ENCODE data around the gene ANKHD1. TPM values are rescaled to one million over a fixed set of nuclear protein-coding genes. Genes with fewer than 3 reads are reported as not detected.

The ANKHD1 gene
- 60.6 TPM for total RNA-seq

DNA sequence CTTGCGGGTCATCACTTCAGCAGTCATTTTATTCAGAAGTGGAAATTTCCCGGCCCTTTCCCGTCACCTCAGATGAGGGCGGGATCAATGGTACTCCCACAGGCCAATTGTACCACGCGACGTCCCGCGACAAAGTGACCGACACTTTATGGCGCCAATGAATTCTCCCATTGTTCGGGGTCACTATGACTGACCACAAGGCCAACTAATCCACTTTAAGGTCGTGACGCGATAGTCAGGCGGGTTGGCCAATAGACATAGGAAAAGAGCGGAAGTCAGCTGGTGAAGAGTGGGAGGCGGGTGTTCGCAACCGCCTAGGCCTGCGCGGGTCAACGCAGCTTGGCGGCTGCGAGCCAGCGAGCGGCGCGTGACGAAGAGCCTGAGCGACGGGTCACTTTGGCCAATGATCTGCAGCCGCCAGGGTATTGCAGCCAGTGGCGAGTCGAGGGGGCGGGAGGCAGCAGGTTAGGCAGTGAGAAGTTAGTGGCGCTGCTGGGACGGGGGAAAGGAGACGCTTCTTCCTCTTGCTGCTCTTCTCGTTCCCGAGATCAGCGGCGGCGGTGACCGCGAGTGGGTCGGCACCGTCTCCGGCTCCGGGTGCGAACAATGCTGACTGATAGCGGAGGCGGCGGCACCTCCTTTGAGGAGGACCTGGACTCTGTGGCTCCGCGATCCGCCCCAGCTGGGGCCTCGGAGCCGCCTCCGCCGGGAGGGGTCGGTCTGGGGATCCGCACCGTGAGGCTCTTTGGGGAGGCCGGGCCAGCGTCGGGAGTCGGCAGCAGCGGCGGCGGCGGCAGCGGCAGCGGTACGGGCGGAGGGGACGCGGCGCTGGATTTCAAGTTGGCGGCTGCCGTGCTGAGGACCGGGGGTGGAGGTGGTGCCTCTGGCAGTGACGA, at the start of gene ANKHD1:
ANKHD1 (plus strand) TSS at position 472 of the 896 bp plus-strand sequence; CDS start at position 607, 135 bp downstream.
- ATAC-seq, result peak; percentile 82
- DNase-seq (ENCODE audit: low spot score), result peak; percentile 99

- no peak for DNase-seq (ENCODE audit: low spot score)
- ATAC-seq, result no peak
Observed at GRCh38 chr5:140355546-140355945, 46.1 kb upstream of the ANKHD1 start.

DNA sequence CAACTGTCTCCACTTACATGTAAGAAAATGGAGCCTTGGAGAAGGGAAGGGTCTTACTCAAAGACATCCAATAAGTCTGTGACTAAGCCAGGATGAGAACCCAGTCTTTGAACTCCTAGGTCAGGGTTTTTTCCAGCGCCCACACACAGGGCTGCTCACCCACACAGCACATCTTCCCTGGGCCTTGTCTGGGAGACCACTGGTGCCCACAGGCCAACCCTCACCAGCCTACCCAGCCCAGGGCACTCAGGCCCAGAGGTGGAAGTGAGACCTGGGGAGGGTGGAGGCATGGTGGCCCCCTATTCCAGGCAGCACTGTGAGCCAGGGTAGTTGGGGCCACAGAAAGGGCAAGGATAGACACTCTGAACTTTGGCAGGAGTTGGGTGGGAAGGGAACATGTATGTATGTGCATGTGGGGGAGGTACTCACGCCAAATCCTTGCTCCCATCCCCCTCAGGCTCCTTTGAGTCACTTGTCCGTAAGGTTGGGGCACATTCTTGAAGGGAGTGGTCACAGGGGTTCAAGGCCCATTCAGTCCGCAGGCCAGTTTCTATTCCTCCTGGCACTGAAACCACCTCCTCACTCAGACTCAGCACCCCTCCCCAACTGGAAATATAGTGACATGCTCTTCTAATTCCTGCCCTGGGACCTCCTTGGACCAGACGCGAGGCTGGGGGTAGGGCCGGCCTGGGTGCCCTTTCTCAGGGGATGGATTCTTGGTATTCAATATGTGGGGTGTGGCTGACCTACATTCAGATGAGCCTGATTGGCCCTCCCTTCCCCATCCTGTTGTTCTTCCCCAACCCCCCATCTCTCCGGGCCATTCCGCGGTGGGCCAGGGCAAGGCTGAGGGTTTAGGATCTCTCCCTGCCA, 44.5 kb upstream of the ANKHD1 start:
- ATAC-seq (no peak), DNase-seq (ENCODE audit: low spot score) (no peak)

DNA sequence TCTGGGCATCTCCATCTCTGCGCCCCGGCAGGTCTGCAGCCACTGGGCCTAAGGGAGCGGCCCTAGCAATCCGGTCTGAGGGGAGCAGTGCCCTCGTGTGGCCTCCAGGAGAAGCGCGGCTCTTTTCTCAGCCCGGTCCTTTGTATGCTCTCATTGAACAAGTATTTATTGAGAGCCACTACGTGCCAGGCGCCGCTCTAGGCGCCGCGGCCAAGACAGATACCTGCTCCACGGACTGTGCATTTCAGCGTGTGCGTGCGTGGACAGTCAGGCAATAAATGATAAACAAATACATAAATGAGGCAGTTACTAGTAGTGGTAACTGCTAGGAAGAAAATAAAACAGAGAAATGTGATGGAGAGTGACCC, 43.9 kb upstream of the ANKHD1 start:
- peak; percentile 97 for ATAC-seq
- DNase-seq (ENCODE audit: low spot score), result peak; percentile 83

DNA sequence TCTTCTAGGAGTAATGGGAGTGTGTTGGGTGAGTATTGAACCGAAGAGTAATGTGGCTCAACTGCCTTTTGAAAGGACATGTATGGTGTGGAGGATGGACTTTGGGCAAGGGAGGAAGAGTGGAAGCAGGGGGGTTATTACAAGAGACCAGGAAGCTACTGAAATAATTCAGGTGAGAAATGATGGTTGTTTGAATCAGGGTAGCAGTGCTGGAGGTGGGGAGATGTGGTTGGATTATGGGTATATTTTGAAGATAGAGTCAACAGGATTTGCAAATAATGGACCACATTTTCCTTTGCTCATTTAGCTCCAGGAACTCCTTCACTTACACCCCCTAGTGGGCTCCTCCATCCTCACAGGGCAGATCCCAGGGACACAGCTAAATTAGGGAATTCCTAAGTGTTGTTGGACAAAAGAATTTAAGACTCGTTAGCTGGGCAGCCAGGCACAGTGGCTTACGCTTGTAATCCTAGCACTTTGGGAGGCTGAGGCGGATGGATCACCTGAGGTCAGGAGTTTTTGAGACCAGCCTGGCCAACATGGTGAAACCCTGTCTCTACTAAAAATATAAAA, 42.8 kb upstream of the ANKHD1 start:
- no peak for ATAC-seq
- no peak for DNase-seq (ENCODE audit: low spot score)

GRCh38 chr5:140360101-140360500, 41.5 kb upstream of the ANKHD1 start, which contains the start of gene SLC4A9:
Gene SLC4A9, plus strand, starts transcription at chr5:140360194. Its CDS starts 43 bp downstream, at chr5:140360237.
- no peak for ATAC-seq
- no peak for DNase-seq (ENCODE audit: low spot score)

DNA sequence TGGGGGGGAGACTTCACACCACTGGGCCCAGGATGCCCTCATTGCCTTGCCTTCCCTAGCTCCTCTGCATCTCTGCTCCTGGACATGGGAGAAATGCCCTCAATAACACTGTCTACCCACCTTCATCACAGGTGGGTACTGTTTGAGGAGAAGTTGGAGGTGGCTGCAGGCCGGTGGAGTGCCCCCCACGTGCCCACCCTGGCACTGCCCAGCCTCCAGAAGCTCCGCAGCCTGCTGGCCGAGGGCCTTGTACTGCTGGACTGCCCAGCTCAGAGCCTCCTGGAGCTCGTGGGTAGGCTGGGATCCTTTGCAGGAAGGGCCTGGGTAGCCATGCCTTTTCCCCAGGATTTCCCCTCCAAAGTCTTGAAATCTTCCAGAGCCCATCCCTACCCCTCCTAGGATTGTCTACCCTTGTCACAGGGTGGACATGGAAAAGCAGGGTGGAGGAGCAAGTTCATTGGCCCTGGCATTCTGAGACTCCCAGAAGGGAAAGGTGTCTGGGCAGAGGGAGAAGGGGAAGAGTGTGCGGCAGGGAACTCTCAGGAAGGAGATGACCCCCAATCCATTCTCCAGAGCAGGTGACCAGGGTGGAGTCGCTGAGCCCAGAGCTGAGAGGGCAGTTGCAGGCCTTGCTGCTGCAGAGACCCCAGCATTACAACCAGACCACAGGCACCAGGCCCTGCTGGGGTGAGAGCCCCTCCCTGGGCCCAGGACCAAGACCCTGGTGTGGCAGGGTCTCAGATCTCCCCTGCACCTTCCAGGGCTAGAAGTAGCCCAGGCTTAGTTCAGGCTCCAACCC, 40.8 kb upstream of the ANKHD1 start:
- ATAC-seq, result no peak
- no peak for DNase-seq (ENCODE audit: low spot score)

DNA sequence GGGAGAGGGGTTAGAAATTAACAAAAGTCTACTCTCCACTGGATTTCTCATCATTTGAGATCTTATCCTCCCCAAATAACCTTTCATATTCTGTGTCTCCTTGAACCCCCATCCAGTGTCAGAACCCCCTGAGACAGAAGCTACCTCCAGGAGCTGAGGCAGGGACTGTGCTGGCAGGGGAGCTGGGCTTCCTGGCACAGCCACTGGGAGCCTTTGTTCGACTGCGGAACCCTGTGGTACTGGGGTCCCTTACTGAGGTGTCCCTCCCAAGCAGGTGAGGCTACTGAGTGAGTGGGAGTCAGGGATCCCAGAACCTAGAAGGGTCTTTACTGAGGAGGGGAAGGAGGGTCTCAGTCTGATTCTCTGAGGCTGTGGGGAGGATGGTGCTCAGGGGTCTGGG, 39.7 kb upstream of the ANKHD1 start:
- ATAC-seq (no peak), DNase-seq (ENCODE audit: low spot score) (no peak)

- no peak for DNase-seq (ENCODE audit: low spot score)
Observed at GRCh38 chr5:140362311-140362710, 39.3 kb upstream of the ANKHD1 start.

GRCh38 chr5:140362875-140363630, 38.6 kb upstream of the ANKHD1 start:
- peak; percentile 94 for ATAC-seq
- peak; percentile 87 for DNase-seq (ENCODE audit: low spot score)

More at GRCh38 chr5:140362311-140362710, 39.3 kb upstream of the ANKHD1 start:
- ATAC-seq, result no peak

DNA sequence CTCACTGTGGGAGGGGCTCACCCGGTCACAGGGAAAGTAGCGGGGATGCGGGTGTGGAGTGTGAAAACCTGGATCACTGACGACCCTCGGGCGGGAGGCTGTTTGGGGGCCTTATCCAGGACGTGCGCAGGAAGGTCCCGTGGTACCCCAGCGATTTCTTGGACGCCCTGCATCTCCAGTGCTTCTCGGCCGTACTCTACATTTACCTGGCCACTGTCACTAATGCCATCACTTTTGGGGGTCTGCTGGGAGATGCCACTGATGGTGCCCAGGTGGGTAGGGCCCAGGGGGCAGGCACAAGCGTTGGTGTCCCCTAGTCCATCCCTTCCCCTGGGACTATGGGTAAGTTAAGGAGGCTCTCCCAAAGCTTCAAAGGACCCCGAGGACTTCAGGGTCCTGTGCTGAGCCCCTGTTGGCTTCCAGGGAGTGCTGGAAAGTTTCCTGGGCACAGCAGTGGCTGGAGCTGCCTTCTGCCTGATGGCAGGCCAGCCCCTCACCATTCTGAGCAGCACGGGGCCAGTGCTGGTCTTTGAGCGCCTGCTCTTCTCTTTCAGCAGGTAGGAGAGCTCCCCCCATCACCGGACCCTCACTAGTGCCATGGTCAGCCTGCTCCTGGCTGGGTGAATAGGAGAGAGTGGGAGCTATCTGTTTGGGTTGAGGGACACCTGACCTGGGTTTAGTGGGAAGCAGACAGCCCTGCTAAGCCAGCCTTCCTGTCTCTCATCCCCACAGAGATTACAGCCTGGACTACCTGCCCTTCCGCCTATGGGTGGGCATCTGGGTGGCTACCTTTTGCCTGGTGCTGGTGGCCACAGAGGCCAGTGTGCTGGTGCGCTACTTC, 37.8 kb upstream of the ANKHD1 start:
- no peak for ATAC-seq
- DNase-seq (ENCODE audit: low spot score), result no peak

DNA sequence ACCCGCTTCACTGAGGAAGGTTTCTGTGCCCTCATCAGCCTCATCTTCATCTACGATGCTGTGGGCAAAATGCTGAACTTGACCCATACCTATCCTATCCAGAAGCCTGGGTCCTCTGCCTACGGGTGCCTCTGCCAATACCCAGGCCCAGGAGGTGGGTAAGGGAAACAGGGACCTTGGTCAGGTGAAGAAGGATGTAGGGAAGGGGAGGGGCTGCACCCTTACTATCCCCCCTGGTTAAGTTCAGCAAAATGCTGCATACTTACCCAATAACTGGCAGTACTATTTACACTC, 37.2 kb upstream of the ANKHD1 start:
- DNase-seq (ENCODE audit: low spot score) (no peak), ATAC-seq (no peak)

- DNase-seq (ENCODE audit: low spot score) (no peak), ATAC-seq (no peak)
Observed at GRCh38 chr5:140365282-140365681, 36.4 kb upstream of the ANKHD1 start.

GRCh38 chr5:140365941-140366340, 35.7 kb upstream of the ANKHD1 start:
- ATAC-seq (no peak), DNase-seq (ENCODE audit: low spot score) (no peak)

- no peak for ATAC-seq
Observed at GRCh38 chr5:140366589-140367255, 34.9 kb upstream of the ANKHD1 start.

GRCh38 chr5:140367256-140368013, 34.2 kb upstream of the ANKHD1 start:
- DNase-seq (ENCODE audit: low spot score) (no peak), ATAC-seq (no peak)

More at GRCh38 chr5:140366589-140367255, 34.9 kb upstream of the ANKHD1 start:
- DNase-seq (ENCODE audit: low spot score), result no peak

GRCh38 chr5:140371356-140372151, 30.1 kb upstream of the ANKHD1 start:
- DNase-seq (ENCODE audit: low spot score) (no peak), ATAC-seq (no peak)

Measured in left lobe of liver (tissue), 2 donors.